H9 (cell line): ENCODE measurements around the gene TRIM43. TPM values are rescaled to one million over a fixed set of nuclear protein-coding genes. Genes with fewer than 3 reads are reported as not detected.
"Not testable (repeated sequence)": the region's sequence is repeated elsewhere in the genome, so short reads cannot be mapped to it uniquely, and the experiment has no call there.

ENCODE experiments used
- DNase-seq: peaks from one replicate; pipeline ENCODE4 v3.0.0-alpha.2; 2017
- H2AFZ ChIP-seq: one replicate; pipeline ENCODE4 v1.6.1; 2013; ENCODE audit warnings: mild to moderate bottlenecking, low read length, control low read depth, moderate library complexity
- H2AK5ac ChIP-seq: 2 replicates; pipeline ENCODE4 v1.6.1; 2013; ENCODE audit warnings: low read length, control low read depth, mixed read lengths; ENCODE audit not compliant: insufficient read length
- H2BK120ac ChIP-seq: one replicate; pipeline ENCODE4 v1.6.1; 2013; ENCODE audit warnings: low read depth, mild to moderate bottlenecking, low read length, control low read depth, inconsistent platforms; ENCODE audit not compliant: poor library complexity, severe bottlenecking
- H2BK12ac ChIP-seq: 2 replicates; pipeline ENCODE4 v1.6.1; 2013; ENCODE audit warnings: low read length, control low read depth, mixed read lengths, low read depth; ENCODE audit not compliant: insufficient read length
- H2BK15ac ChIP-seq: 2 replicates; pipeline ENCODE4 v1.6.1; 2013; ENCODE audit warnings: low read depth, low read length, control low read depth
- H2BK20ac ChIP-seq: one replicate; pipeline ENCODE4 v1.6.1; 2013; ENCODE audit warnings: low read depth, mild to moderate bottlenecking, low read length, control low read depth, inconsistent platforms; ENCODE audit not compliant: poor library complexity, severe bottlenecking
- H2BK5ac ChIP-seq: 2 replicates; pipeline ENCODE4 v1.6.1; 2013; ENCODE audit warnings: low read length, control low read depth, mixed read lengths; ENCODE audit not compliant: insufficient read length
- H3K14ac ChIP-seq: 2 replicates; pipeline ENCODE4 v1.6.1; 2013; ENCODE audit warnings: low read length, control low read depth; ENCODE audit not compliant: insufficient read depth
- H3K18ac ChIP-seq: 2 replicates; pipeline ENCODE4 v1.6.1; 2013; ENCODE audit warnings: low read depth, mild to moderate bottlenecking, mixed read lengths, low read length, control low read depth; ENCODE audit not compliant: insufficient read length
- H3K23ac ChIP-seq: 2 replicates; pipeline ENCODE4 v1.6.1; 2013; ENCODE audit warnings: low read length, control low read depth, mixed read lengths, low read depth; ENCODE audit not compliant: insufficient read length
- H3K23me2 ChIP-seq: 2 replicates; pipeline ENCODE4 v1.6.1; 2013; ENCODE audit warnings: low read depth, mild to moderate bottlenecking, mixed read lengths, low read length, control low read depth; ENCODE audit not compliant: insufficient read length, poor library complexity, severe bottlenecking
- H3K27ac ChIP-seq: 2 replicates; pipeline ENCODE4 v1.5.1; 2013; ENCODE audit warnings: low read length, control low read depth, mixed read lengths, low read depth; ENCODE audit not compliant: insufficient read length
- H3K27me3 ChIP-seq: 2 replicates; pipeline ENCODE4 v1.6.1; 2013; ENCODE audit warnings: low read length, control low read depth, inconsistent platforms; ENCODE audit not compliant: insufficient read depth
- H3K4ac ChIP-seq: 2 replicates; pipeline ENCODE4 v1.6.1; 2013; ENCODE audit warnings: low read depth, mild to moderate bottlenecking, control low read depth, inconsistent platforms, low read length, moderate library complexity
- H3K4me1 ChIP-seq: 2 replicates; pipeline ENCODE4 v1.6.1; 2013; ENCODE audit warnings: low read length, control low read depth, inconsistent platforms; ENCODE audit not compliant: insufficient read depth
- H3K4me2 ChIP-seq: 2 replicates; pipeline ENCODE4 v1.6.1; 2013; ENCODE audit warnings: low read length, control low read depth, mixed read lengths; ENCODE audit not compliant: insufficient read length, insufficient read depth
- H3K56ac ChIP-seq: 2 replicates; pipeline ENCODE4 v1.6.1; 2013; ENCODE audit warnings: low read depth, mild to moderate bottlenecking, mixed read lengths, low read length, control low read depth; ENCODE audit not compliant: insufficient read length
- H3K79me1 ChIP-seq: 2 replicates; pipeline ENCODE4 v1.6.1; 2013; ENCODE audit warnings: low read depth, mild to moderate bottlenecking, moderate library complexity, low read length, control low read depth, inconsistent platforms; ENCODE audit not compliant: insufficient read depth, poor library complexity, severe bottlenecking
- H3K79me2 ChIP-seq: 2 replicates; pipeline ENCODE4 v1.6.1; 2013; ENCODE audit warnings: low read length, control low read depth, inconsistent platforms; ENCODE audit not compliant: insufficient read depth
- H3K9ac ChIP-seq: 2 replicates; pipeline ENCODE4 v1.6.1; 2013; ENCODE audit warnings: low read length, control low read depth, mixed read lengths; ENCODE audit not compliant: insufficient read length; ENCODE audit errors: extremely low read depth
- H3K9me3 ChIP-seq: one replicate; pipeline ENCODE4 v1.6.1; 2013; ENCODE audit warnings: low read depth, low read length, inconsistent platforms; ENCODE audit not compliant: control insufficient read depth
- H3T11ph ChIP-seq: one replicate; pipeline ENCODE4 v1.6.1; 2013; ENCODE audit warnings: mild to moderate bottlenecking, low read length, control low read depth, inconsistent platforms
- H4K20me1 ChIP-seq: one replicate; pipeline ENCODE4 v1.6.1; 2013; ENCODE audit not compliant: control insufficient read depth, insufficient read length, insufficient read depth
- H4K5ac ChIP-seq: 2 replicates; pipeline ENCODE4 v1.6.1; 2013; ENCODE audit warnings: low read depth, mild to moderate bottlenecking, mixed read lengths, low read length, control low read depth; ENCODE audit not compliant: insufficient read length
- H4K8ac ChIP-seq: replicated peaks from 2 replicates; pipeline ENCODE4 v1.6.1; 2013; ENCODE audit warnings: low read length, control low read depth, mixed read lengths, low read depth; ENCODE audit not compliant: insufficient read length
- H4K91ac ChIP-seq: 2 replicates; pipeline ENCODE4 v1.6.1; 2013; ENCODE audit warnings: low read depth, mild to moderate bottlenecking, moderate library complexity, mixed read lengths, low read length, control low read depth; ENCODE audit not compliant: insufficient read length
- H3K27ac Mint-ChIP-seq, 3 experiments: 2 replicates in 2 of 3; 3 replicates in 1 of 3; pipeline ENCODE4 v1.8.0; 2020 to 2021; ENCODE audit warnings: mixed read lengths in 3 of 3, mild to moderate bottlenecking in 1 of 3, moderate library complexity in 1 of 3
- H3K27me3 Mint-ChIP-seq: 2 replicates; pipeline ENCODE4 v1.8.0; 2021; ENCODE audit warnings: low read depth, mild to moderate bottlenecking, moderate library complexity, mixed read lengths
- H3K36me3 Mint-ChIP-seq, 3 experiments: 2 replicates in 2 of 3; 3 replicates in 1 of 3; pipeline ENCODE4 v1.8.0; 2020 to 2021; ENCODE audit warnings: low read depth in 3 of 3, mixed read lengths in 3 of 3; ENCODE audit not compliant: insufficient read depth in 1 of 3
- H3K4me1 Mint-ChIP-seq, 2 experiments: 2 replicates each; pipeline ENCODE4 v1.8.0; 2020; ENCODE audit warnings: mixed read lengths in 2 of 2
- H3K4me3 Mint-ChIP-seq, 2 experiments: 2 replicates in 1 of 2; 3 replicates in 1 of 2; pipeline ENCODE4 v1.8.0; 2020 to 2021; ENCODE audit warnings: mild to moderate bottlenecking in 2 of 2, mixed read lengths in 2 of 2, moderate library complexity in 1 of 2
- H3K9me3 Mint-ChIP-seq, 2 experiments: 2 replicates in 1 of 2; 3 replicates in 1 of 2; pipeline ENCODE4 v1.8.0; 2020; ENCODE audit warnings: mild to moderate bottlenecking in 2 of 2, mixed read lengths in 2 of 2, moderate library complexity in 1 of 2
- WGBS: extraction: QIAGEN DNeasy Blood & Tissue Kit; methylation state at CpG from one replicate; pipeline ENCODE4 v1.1.7; 2013; ENCODE audit warnings: missing lambda C conversion rate, low lambda C conversion rate, mixed read lengths; ENCODE audit not compliant: insufficient read length; ENCODE audit errors: extremely low coverage; 5-methylcytosine and 5-hydroxymethylcytosine counted together
- total RNA-seq: library from RNA; stranded (reverse); gene quantifications from 2 replicates; pipeline ENCODE4 v1.2.1, GENCODE V29; 2021

TRIM43 gene
- total RNA-seq, 1 experiment from 2014 or later, result not detected

DNA sequence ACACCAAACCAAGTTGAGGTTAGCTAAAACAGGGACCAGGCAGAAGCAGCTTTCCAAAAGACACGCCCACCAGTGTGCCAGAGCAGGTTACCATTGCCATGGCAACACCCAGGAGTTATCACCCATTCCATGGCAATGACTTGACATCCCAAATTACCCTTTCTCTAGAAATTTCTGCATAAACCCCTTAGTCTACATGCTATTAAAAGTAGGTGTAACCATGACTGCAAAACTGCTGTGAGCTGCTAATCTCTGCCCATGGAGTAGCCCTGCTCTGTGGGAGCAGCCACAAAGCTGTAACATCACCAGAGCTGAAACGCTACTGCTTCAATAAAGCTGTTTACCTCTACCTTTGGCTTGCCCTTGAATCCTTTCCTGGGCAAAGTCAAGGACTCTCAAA is 18.0 kb downstream of the TRIM43 start:
- not testable (repeated sequence) for H2BK120ac ChIP-seq, H3K14ac ChIP-seq, H3K27me3 Mint-ChIP-seq, H3K4me3 Mint-ChIP-seq, H2BK12ac ChIP-seq, H2BK20ac ChIP-seq, H3K56ac ChIP-seq, H3K9me3 ChIP-seq, H3K27ac Mint-ChIP-seq, H3K23me2 ChIP-seq, H3K9ac ChIP-seq, DNase-seq, H3K79me2 ChIP-seq, H3K4ac ChIP-seq, H3K27ac ChIP-seq, H3K79me1 ChIP-seq, H3T11ph ChIP-seq, H2BK15ac ChIP-seq, H4K5ac ChIP-seq, H3K27me3 ChIP-seq, H3K9me3 Mint-ChIP-seq, H3K4me2 ChIP-seq, H3K18ac ChIP-seq, H4K8ac ChIP-seq, H2AFZ ChIP-seq, H3K36me3 Mint-ChIP-seq, H3K23ac ChIP-seq, H4K20me1 ChIP-seq, H4K91ac ChIP-seq, H2BK5ac ChIP-seq, H2AK5ac ChIP-seq, H3K4me1 ChIP-seq, H3K4me1 Mint-ChIP-seq
- WGBS, result no CpG with 5 or more reads among the region's 2 CpGs

DNA sequence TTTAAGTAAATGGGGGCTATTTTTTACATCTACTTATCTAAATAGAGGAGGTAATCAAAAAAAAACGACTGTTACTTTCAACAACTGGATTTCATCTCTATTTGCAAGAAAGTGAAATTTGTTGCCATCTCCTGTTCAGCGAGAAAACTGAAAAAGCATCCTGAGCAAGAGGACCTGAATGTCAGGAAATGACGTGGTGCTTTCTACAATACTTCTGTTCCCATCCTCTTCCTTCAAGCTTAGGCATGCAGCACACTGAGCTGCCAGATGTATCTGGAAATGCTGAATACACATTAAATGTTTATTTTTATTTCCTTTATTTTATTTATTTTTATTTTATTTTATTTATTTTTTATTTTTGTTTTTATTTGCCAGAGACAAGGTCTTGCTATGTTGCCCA is 21.2 kb downstream of the TRIM43 start:
- not testable (repeated sequence) for H3K18ac ChIP-seq, H4K91ac ChIP-seq, H3K27ac Mint-ChIP-seq, H4K8ac ChIP-seq, H3K27me3 ChIP-seq, H4K20me1 ChIP-seq, H3T11ph ChIP-seq, H3K14ac ChIP-seq, H3K27ac ChIP-seq, H3K23me2 ChIP-seq, H2BK5ac ChIP-seq, H3K4me3 Mint-ChIP-seq, H3K9me3 ChIP-seq, H3K56ac ChIP-seq, H3K79me2 ChIP-seq, H2AK5ac ChIP-seq, H3K4me2 ChIP-seq, H2BK12ac ChIP-seq, H3K9ac ChIP-seq, H4K5ac ChIP-seq, H3K4me1 Mint-ChIP-seq, DNase-seq, H2BK120ac ChIP-seq, H3K4me1 ChIP-seq, H3K27me3 Mint-ChIP-seq, H3K23ac ChIP-seq, H3K4ac ChIP-seq, H2BK15ac ChIP-seq, H2BK20ac ChIP-seq, H3K79me1 ChIP-seq, H3K36me3 Mint-ChIP-seq, H3K9me3 Mint-ChIP-seq, H2AFZ ChIP-seq
- no CpG with 5 or more reads among the region's 3 CpGs for WGBS
